ENCODE data around the gene RPL13. TPM values are rescaled to one million over a fixed set of nuclear protein-coding genes. Genes with fewer than 3 reads are reported as not detected.

RPL13 gene
- total and polyA plus RNA-seq, 10 of the 15 experiments (the other 5 are each of a cell fraction or from before 2014, with no cell fraction given) = 386 to 9,428 (median 2,486) TPM

- Histone ChIP-seq H3K4me2 (ENCODE audit: control insufficient read depth, insufficient read depth) (no peak overlapping the region), H3K4me1 (ENCODE audit: control insufficient read depth, insufficient read depth, low read length) (no peaks in the 10 kb centered on the region), H3K9me3 (replicated peaks; ENCODE audit: control insufficient read depth, insufficient read depth, low read length) (no peaks in the 10 kb centered on the region), H4K20me1 (ENCODE audit: control insufficient read depth, insufficient read depth) (no peaks in the 10 kb centered on the region), H3K4me3 (no peak overlapping the region), H3K27me3 (replicated peaks in 1 of 2; ENCODE audit: control insufficient read depth in 2 of 2, insufficient read depth in 2 of 2, low read length in 1 of 2) (no peaks in the 10 kb centered on the region), H2AFZ (ENCODE audit: control insufficient read depth, low read depth, low read length) (no peak overlapping the region), H3K9ac (ENCODE audit: control insufficient read depth, insufficient read depth, low read length) (no peak overlapping the region), H3K36me3 (ENCODE audit: control insufficient read depth in 2 of 2, insufficient read depth in 2 of 2, low read length in 1 of 2) (peaks cover 0 to 9% of the 10 kb centered on the region in 2 experiments), H3K27ac (ENCODE audit: control insufficient read depth, insufficient read depth) (no peak overlapping the region), H3K79me2 (ENCODE audit: control insufficient read depth, insufficient read depth, low read length) (no peaks in the 10 kb centered on the region)
- no TSS peak for BruUV-seq (replicated peaks)
- FAIRE-seq (no peak), DNase-seq (ENCODE audit: low read depth, low spot score) (no peak), ATAC-seq (no peak)
- SMC1A ChIA-PET (ENCODE audit: uncharacterized antibody, unreplicated experiment) = no interaction called here
- intact Hi-C loops (cut with micrococcal nuclease; ENCODE audit: unreplicated experiment) (no loop called here), in situ Hi-C loops (cut with MboI) (no loop called here)
- CTCF ChIA-PET = no interaction called here
- no peak for TF ChIP-seq TCF3 (IDR thresholded peaks at IDR 0.05; ENCODE audit: borderline replicate concordance, insufficient read depth, low read depth, low read length)
- TF ChIP-seq HDAC2 (IDR thresholded peaks at IDR 0.05) = no peak
- POLR2A ChIA-PET = no interaction called here
- 95% methylated on average over 23 of the region's 26 CpGs for WGBS (ENCODE audit: insufficient coverage, insufficient replicate concordance, low lambda C conversion rate, missing lambda C conversion rate)
- RAD21 ChIA-PET (ENCODE audit: unreplicated experiment) = no interaction called here
Measured at GRCh38 chr16:89545831-89546574, 14.5 kb upstream of the RPL13 start.

GRCh38 chr16:89546781-89547180 is 13.7 kb upstream of the RPL13 start:
- Histone ChIP-seq H3K27me3 (replicated peaks in 1 of 2; ENCODE audit: control insufficient read depth in 2 of 2, insufficient read depth in 2 of 2, low read length in 1 of 2) (no peaks in the 10 kb centered on the region), H3K4me1 (ENCODE audit: control insufficient read depth, insufficient read depth, low read length) (no peaks in the 10 kb centered on the region), H3K36me3 (ENCODE audit: control insufficient read depth in 2 of 2, insufficient read depth in 2 of 2, low read length in 1 of 2) (peaks cover 0 to 9% of the 10 kb centered on the region in 2 experiments), H3K4me2 (ENCODE audit: control insufficient read depth, insufficient read depth) (no peak overlapping the region), H3K27ac (ENCODE audit: control insufficient read depth, insufficient read depth) (no peak overlapping the region), H3K9ac (ENCODE audit: control insufficient read depth, insufficient read depth, low read length) (no peak overlapping the region), H3K9me3 (replicated peaks; ENCODE audit: control insufficient read depth, insufficient read depth, low read length) (no peaks in the 10 kb centered on the region), H2AFZ (ENCODE audit: control insufficient read depth, low read depth, low read length) (no peak overlapping the region), H3K4me3 (no peak overlapping the region), H4K20me1 (ENCODE audit: control insufficient read depth, insufficient read depth) (no peaks in the 10 kb centered on the region), H3K79me2 (ENCODE audit: control insufficient read depth, insufficient read depth, low read length) (no peaks in the 10 kb centered on the region)
- ATAC-seq (no peak), DNase-seq (ENCODE audit: low read depth, low spot score) (no peak), FAIRE-seq (no peak)
- ChIA-PET POLR2A (no interaction called here), CTCF (no interaction called here), RAD21 (ENCODE audit: unreplicated experiment) (no interaction called here), SMC1A (ENCODE audit: uncharacterized antibody, unreplicated experiment) (no interaction called here)
- in situ Hi-C loops (cut with MboI) (no loop called here), intact Hi-C loops (cut with micrococcal nuclease; ENCODE audit: unreplicated experiment) (no loop called here)
- no TSS peak for BruUV-seq (replicated peaks)
- WGBS (ENCODE audit: insufficient coverage, insufficient replicate concordance, low lambda C conversion rate, missing lambda C conversion rate) = 97% methylated on average over 19 of the region's 19 CpGs
- no peak for TF ChIP-seq YY1 (IDR thresholded peaks at IDR 0.05; ENCODE audit: low read depth, low read length)
- no peak for TF ChIP-seq JUNB (IDR thresholded peaks at IDR 0.05)
- TF ChIP-seq CEBPZ (IDR thresholded peaks at IDR 0.05; ENCODE audit: low read depth, low read length) = no peak
- TF ChIP-seq ZBTB33 (IDR thresholded peaks at IDR 0.05) = no peak
- TF ChIP-seq FOS (IDR thresholded peaks at IDR 0.05; ENCODE audit: borderline replicate concordance, extremely low read depth, insufficient read length) = no peak
- no peak for TF ChIP-seq YBX1 (IDR thresholded peaks at IDR 0.05)
- TF ChIP-seq NFXL1 (IDR thresholded peaks at IDR 0.05; ENCODE audit: borderline replicate concordance) = no peak
- no peak for TF ChIP-seq STAT1 (conservative IDR thresholded peaks at IDR 0.05)
- TF ChIP-seq PBX3 (IDR thresholded peaks at IDR 0.05; ENCODE audit: insufficient replicate concordance, low read depth, low read length) = no peak
